GM12864 (cell line): ENCODE results near the gene RTEL1.

Experiments
- DNase-seq: peaks from one replicate; pipeline ENCODE4 v3.0.0-alpha.2; 2011; ENCODE audit warnings: low read depth
- H3K4me3 ChIP-seq: 2 replicates; pipeline ENCODE4 v1.5.1; 2011; ENCODE audit warnings: mild to moderate bottlenecking, low read depth, low read length, control low read depth
- TF ChIP-seq, protein P1 (sequence below): IDR thresholded peaks from 2 replicates; pipeline ENCODE4 v1.5.1; 2011; ENCODE audit warnings: low read depth, mild to moderate bottlenecking, moderate library complexity, low read length, control low read depth, inconsistent platforms; ENCODE audit errors: missing control alignments

RTEL1 gene

DNA sequence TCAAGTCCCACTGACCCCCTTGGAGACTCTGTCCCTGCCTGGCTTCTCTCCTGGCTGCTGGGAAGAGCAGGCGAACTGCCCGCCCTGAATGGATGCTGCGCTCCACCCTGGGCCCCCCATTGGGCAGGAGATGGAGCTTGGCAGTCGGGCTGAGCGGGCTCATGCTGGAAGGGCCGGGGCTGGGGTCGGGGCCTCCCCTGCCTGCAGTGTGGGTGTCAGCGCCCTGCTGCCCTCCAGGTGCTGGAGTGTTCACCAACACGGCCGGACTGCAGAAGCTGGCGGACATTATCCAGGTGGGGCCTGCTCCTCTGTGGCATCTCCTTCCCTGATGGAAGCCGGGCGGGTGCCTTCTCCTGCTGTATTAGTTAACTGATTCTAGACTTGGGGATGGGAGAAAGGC, 22.3 kb downstream of the RTEL1 start:
- TF ChIP-seq, protein P1, sequence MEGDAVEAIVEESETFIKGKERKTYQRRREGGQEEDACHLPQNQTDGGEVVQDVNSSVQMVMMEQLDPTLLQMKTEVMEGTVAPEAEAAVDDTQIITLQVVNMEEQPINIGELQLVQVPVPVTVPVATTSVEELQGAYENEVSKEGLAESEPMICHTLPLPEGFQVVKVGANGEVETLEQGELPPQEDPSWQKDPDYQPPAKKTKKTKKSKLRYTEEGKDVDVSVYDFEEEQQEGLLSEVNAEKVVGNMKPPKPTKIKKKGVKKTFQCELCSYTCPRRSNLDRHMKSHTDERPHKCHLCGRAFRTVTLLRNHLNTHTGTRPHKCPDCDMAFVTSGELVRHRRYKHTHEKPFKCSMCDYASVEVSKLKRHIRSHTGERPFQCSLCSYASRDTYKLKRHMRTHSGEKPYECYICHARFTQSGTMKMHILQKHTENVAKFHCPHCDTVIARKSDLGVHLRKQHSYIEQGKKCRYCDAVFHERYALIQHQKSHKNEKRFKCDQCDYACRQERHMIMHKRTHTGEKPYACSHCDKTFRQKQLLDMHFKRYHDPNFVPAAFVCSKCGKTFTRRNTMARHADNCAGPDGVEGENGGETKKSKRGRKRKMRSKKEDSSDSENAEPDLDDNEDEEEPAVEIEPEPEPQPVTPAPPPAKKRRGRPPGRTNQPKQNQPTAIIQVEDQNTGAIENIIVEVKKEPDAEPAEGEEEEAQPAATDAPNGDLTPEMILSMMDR: no peak
- no peak for DNase-seq
- H3K4me3 ChIP-seq: no peak overlapping the region

DNA sequence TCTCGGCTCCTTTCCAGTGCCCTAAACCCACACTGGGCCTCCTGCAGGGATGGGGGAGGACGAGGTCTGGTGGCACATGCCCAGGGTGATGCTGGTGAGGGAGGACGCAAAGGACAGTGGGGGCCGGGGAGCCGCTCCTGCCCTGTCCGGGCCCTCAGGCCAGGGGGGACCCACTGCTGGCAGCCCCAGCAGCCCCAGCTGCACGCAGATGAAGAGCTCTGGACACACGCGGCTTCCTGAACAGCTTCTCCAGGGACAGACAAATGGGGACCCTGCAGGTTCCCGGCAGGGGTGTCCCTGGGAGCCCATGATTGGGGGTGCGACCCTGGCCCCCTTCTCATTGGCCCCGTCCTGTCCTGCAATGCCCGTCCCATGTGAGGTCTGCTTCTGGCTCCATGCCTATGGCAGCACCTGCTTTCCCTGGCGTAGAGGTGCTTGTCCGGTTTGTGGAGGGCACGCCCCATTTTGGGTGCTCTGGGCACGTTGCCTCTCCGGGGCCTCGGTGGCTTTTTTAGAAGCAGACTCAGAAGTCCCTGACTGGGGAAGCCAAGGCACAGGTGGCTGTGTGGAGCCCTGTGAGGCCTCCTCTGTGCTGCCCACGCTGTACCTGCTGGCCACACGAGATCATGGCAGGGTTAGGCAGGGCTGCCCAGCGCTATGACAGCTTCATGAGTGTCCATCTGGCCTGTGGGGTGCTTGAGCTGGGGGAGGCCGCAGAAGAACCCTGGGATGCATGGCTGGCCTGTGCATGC, 22.9 kb downstream of the RTEL1 start:
- H3K4me3 ChIP-seq: no peak overlapping the region
- TF ChIP-seq, protein P1: no peak
- no peak for DNase-seq

DNA sequence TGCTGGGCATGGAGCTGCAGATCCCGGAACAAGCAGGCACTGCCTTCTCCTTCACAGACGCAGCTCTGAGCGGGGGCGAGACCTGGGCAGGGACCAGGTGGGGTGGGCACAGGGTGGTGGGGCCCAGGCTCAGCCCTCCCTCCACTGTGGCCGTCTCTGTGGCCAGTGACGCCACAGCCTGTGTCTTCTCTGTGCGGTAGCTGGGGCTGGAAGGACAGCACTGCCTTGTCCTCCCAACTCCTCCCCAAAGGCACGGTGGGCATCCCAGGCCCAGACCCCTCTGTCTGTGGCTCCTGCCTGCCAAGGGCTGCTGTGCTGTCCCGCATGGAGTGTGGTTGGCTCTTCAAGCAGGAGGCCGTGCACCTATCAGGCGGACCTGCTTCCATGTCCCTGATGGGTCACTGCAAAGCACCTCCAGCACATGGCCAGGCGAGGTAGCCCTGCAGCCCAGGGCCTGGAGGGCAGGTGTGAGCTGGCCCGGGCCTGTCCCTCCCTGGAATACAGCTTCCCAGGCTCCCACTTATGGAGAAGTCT, 23.6 kb downstream of the RTEL1 start:
- no peak for DNase-seq
- TF ChIP-seq, protein P1: no peak
- no peak overlapping the region for H3K4me3 ChIP-seq

DNA sequence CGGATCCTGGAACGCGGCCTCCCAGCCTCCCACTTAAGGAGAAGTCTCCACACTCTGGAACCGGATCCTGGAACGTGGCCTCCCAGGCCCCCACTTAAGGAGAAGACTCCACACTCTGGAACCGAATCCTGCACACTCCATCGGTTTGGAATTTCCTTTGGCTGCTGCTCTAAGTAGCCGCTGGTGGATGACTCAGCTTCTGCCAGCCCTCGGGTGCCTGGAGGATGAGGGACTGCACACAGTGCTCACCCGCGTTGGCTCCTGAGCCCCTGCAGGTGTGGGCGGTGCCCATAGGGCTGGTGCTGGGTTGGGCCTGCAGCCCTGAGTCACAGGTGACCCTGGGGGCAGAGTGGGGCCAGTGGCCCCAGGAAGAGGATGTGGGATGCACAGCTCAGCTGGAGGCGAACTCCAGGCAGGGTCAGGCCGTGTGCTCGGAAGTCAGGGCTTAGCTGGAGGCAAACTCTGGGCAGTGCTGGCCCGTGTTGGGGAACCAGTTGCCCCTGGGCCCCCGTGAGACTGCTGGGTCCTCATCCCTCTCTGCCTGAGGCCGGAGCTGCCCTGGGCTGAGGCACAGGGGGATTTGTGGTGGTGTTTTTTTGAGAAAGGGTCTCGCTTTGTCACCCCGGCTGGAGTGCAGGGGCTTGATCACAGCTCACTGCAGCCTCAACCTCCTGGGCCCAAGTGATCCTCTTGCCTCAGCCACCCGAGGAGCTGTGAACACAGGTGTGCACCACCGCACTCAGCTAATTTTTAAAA, 24.4 kb downstream of the RTEL1 start:
- H3K4me3 ChIP-seq: no peak overlapping the region
- TF ChIP-seq, protein P1: no peak
- DNase-seq: no peak

DNA sequence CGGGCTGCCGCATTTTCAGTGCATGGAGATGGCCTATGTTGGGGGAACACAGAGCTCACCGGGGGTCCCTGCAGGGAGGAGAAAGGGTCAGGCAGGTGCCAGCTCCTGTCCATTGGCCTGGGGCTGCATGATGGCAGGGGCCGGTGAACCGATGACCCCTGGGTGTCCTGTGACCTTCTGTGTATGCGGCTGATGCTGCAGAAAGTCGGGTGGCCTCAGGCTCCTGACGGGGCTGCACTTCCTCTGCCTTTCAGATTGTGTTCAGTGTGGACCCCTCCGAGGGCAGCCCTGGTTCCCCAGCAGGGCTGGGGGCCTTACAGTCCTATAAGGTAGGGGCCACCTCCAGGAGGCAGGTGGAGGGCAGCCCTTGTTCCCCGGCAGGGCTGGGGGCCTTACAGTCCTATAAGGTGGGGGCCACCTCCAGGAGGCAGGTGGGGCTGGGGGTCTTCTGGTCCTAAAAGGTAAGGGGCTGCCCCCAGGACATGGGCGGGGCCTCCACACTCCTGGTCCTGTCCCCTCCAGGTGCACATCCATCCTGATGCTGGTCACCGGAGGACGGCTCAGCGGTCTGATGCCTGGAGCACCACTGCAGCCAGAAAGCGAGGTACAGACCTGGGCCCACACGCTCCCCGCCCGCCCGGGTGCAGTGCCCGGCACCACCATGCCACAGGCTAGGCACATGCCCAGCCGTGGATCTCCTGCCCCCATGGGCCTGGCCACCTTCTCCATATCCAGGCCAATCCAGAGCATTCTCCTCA, 27.3 kb downstream of the RTEL1 start:
- DNase-seq: no peak

DNA sequence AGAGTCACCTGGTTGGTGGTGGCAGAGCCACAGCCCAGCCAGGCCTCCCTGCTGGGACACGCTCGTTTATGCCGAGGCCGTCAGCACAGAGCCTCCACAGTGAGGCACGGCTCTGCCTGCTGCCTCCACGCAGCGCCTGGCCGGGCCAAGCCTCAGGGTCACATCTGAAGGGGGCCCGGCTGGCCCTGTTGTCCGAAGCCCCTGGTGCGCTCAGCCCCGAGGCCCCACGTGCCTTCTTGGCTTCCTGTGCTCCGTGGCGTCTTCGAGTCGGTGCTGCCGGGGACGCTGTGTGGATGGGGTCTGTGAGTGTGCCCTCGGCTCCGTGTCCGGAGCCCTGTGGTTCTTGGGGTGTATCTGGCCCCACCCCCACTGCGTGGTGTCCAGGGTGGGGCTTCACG, 28.0 kb downstream of the RTEL1 start:
- TF ChIP-seq, protein P1: no peak
- no peak overlapping the region for H3K4me3 ChIP-seq
- no peak for DNase-seq

More for the DNA sequence above, 27.3 kb downstream of the RTEL1 start:
- TF ChIP-seq, protein P1: no peak
- H3K4me3 ChIP-seq: no peak overlapping the region
